Heart right ventricle (tissue), 16 donors: ENCODE data around the gene IER3IP1. TPM values are rescaled to one million over a fixed set of nuclear protein-coding genes. Genes with fewer than 3 reads are reported as not detected.

Experiments used
- ATAC-seq, 8 donors: fragments of 200-7000 bp; cut with Tn5 transposase; one replicate each; pipeline ENCODE4 v1.9.1; 2020; ENCODE audit warnings: mild to moderate bottlenecking in 8 of 8, moderate library complexity in 8 of 8, moderate number of reproducible peaks in 1 of 8
- DNase-seq, 2 donors: peaks; one replicate each; pipeline ENCODE4 v3.0.0-alpha.2; 2020
- H3K27ac ChIP-seq, 10 donors: fragments of 200-600 bp; sonication (generic) in 2 of 10; one replicate each; pipeline versions ENCODE4 v1.5.0 to v1.8.0; 2020 to 2022; ENCODE audit warnings: mild to moderate bottlenecking in 3 of 10
- H3K27me3 ChIP-seq, 7 donors: fragments of 200-600 bp; one replicate each; pipeline ENCODE4 v1.8.0; 2021 to 2022; ENCODE audit warnings: mild to moderate bottlenecking in 2 of 7
- H3K36me3 ChIP-seq, 9 donors: fragments of 200-600 bp; sonication (generic) in 1 of 9; one replicate each; pipeline versions ENCODE4 v1.5.0 to v1.8.0; 2020 to 2022; ENCODE audit warnings: mild to moderate bottlenecking in 2 of 9
- H3K4me1 ChIP-seq, 9 donors: fragments of 200-600 bp; sonication (generic) in 1 of 9; one replicate each; pipeline versions ENCODE4 v1.5.0 to v1.8.0; 2020 to 2022; ENCODE audit warnings: mild to moderate bottlenecking in 4 of 9
- H3K4me3 ChIP-seq, 10 donors: fragments of 200-600 bp; sonication (generic) in 2 of 10; one replicate each; pipeline versions ENCODE4 v1.5.0 to v1.8.0; 2020 to 2022; ENCODE audit warnings: mild to moderate bottlenecking in 7 of 10, moderate library complexity in 2 of 10
- H3K9me3 ChIP-seq, 11 donors: fragments of 200-600 bp in 10 of 11; sonication (generic) in 2 of 11; one replicate each; pipeline versions ENCODE4 v1.5.0 to v1.8.0; 2013 to 2022; ENCODE audit warnings: mild to moderate bottlenecking in 2 of 11, control low read depth in 1 of 11, moderate library complexity in 1 of 11
- WGBS, 2 donors: extraction: QIAGEN DNeasy Blood & Tissue Kit; methylation state at CpG; one replicate each; pipeline ENCODE4 v1.1.7; 2013; ENCODE audit warnings: inconsistent platforms in 1 of 2; 5-methylcytosine and 5-hydroxymethylcytosine counted together
- intact Hi-C, 10 donors: fragments of 100-400 bp; cut with DNase I; formaldehyde crosslinking; loops; one replicate each; pipeline versions ENCODE4 v1.11.1 to v1.14.2; 2022
- polyA plus RNA-seq, 2 donors: library from polyadenylated mRNA; stranded (reverse); fragments of 200-250 nt; gene quantifications; one replicate each; pipeline ENCODE4 v1.2.3, GENCODE V29; 2013
- total RNA-seq, 10 donors: library from RNA; stranded (reverse); fragmentation: NEBNext Ultra II Directional in 3 of 10; extraction: Animal tissue kit (Norgen Biotek cat#: 25700) in 3 of 10; gene quantifications; one replicate each; pipeline versions ENCODE4 v1.2.1 to v1.2.4, GENCODE V29; 2021 to 2023
- TF ChIP-seq, protein P1 (sequence below), 9 donors: fragments of 200-600 bp; sonication (generic) in 2 of 9; IDR thresholded peaks; one replicate each; pipeline versions ENCODE4 v1.5.0 to v1.8.0; 2021 to 2022; ENCODE audit warnings: antibody characterized with exemption in 9 of 9, mild to moderate bottlenecking in 5 of 9, moderate library complexity in 1 of 9
- donor health status: Arrhythmogenic right ventricular cardiomyopathy.
- donor health status: ischemic (EF 13 %, LVEDD 7.1; RV severe dilation, severe dysfunction).
- donor health status: healthy with polysubstance abuse.
- donor health status: DM: no; HTN: yes; CAD: no.
- donor health status: DM: no; HTN: no; CAD: no.
- donor health status: ischemic (EF 25% LVEDD 6.9; RV normal size, moderate dysfunction).
- donor health status: ischemic (EF 25% LVEDD 5.7; RV mildly dilated, moderate dysfunction).
- donor health status: healthy.
- donor health status: DM: yes; HTN: yes; CAD: no.
- donor health status: Ischemic cardiomyopathy.
- donor health status: ischemic (EF 35%, LVEDD 5.7; RV mildly dilated, moderate dysfunction).
- donor health status: nonischemic (EF 11% LVEDD 7.7; RV severe dilation, severe dysfunction).
- donor health status: DM: yes; HTN: yes; CAD: no.
- donor health status: PGD.
- donor health status: ischemic (EF 29% LVEDD 5.4; RV normal size, mild dysfunction).
- donor health status: nonischemic (EF 23%, LVEDD 6.1; RV moderate dilation, normal function).

The IER3IP1 gene
- total and polyA plus RNA-seq, 12 donors, result 8.5 to 18.0 (median 10.3) TPM

DNA sequence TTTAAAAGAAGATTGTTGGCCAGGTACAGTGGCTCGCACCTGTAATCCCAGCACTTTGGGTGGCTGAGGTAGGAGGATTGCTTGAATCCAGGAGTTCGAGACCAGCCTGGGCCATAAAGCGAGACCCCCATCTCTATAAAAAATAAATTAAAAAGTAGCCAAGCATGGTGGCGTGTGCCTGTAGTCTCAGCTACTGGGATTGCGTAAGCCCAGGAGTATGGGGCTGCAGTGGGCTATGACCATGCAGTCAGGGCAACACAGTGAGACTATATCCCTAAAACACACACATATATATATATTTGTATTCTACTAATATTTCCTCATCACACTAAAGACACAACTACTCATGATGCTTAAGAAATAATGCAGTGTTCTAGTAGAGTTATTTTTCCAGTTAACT is 33.0 kb downstream of the IER3IP1 start:
- Histone ChIP-seq H3K4me1 (peaks cover 0 to 42% (median 15%) of the 10 kb centered on the region in 9 donors), H3K9me3 (no peaks in the 10 kb centered on the region), H3K27me3 (no peaks in the 10 kb centered on the region), H3K27ac (no peak overlapping the region), H3K36me3 (peaks cover 0 to 4% (median 0%) of the 10 kb centered on the region in 9 donors), H3K4me3 (no peak overlapping the region)
- TF ChIP-seq, protein P1, sequence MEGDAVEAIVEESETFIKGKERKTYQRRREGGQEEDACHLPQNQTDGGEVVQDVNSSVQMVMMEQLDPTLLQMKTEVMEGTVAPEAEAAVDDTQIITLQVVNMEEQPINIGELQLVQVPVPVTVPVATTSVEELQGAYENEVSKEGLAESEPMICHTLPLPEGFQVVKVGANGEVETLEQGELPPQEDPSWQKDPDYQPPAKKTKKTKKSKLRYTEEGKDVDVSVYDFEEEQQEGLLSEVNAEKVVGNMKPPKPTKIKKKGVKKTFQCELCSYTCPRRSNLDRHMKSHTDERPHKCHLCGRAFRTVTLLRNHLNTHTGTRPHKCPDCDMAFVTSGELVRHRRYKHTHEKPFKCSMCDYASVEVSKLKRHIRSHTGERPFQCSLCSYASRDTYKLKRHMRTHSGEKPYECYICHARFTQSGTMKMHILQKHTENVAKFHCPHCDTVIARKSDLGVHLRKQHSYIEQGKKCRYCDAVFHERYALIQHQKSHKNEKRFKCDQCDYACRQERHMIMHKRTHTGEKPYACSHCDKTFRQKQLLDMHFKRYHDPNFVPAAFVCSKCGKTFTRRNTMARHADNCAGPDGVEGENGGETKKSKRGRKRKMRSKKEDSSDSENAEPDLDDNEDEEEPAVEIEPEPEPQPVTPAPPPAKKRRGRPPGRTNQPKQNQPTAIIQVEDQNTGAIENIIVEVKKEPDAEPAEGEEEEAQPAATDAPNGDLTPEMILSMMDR (IDR thresholded peaks at IDR 0.05), result no peak
- DNase-seq, result no peak
- WGBS, 2 donors, result 97 to 99% methylated on average over 5 of the region's 5 CpGs
- intact Hi-C loops, result no loop called here
- ATAC-seq, result no peak

DNA sequence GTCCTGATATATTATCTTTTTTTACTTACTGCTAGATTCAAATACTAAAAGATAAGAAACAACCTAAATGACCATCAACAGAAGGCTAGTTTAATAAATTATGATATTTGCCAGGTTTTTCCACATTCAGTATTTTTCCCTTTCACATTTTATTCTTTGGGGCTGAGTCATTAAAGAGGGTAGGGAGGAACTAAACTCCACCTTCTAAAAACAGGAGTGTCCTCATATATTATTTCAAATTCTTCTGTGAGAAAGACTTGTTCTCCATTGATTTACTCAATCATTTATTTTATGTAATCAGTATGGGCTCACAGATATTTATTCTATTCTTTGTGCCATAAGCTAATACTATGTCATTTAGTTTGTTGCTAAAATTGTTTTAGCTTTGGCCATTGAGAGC is 34.9 kb downstream of the IER3IP1 start:
- no peak for ATAC-seq
- H3K9me3 ChIP-seq, result no peaks in the 10 kb centered on the region
- TF ChIP-seq, protein P1 (IDR thresholded peaks at IDR 0.05), result no peak
- intact Hi-C loops, result no loop called here
- H3K4me1 ChIP-seq, result peaks cover 0 to 26% (median 14%) of the 10 kb centered on the region in 9 donors
- H3K36me3 ChIP-seq, result peaks cover 0 to 10% (median 0%) of the 10 kb centered on the region in 9 donors
- no peaks in the 10 kb centered on the region for H3K27me3 ChIP-seq
- no peak for DNase-seq
- no peak overlapping the region for H3K4me3 ChIP-seq
- H3K27ac ChIP-seq, result no peak overlapping the region

DNA sequence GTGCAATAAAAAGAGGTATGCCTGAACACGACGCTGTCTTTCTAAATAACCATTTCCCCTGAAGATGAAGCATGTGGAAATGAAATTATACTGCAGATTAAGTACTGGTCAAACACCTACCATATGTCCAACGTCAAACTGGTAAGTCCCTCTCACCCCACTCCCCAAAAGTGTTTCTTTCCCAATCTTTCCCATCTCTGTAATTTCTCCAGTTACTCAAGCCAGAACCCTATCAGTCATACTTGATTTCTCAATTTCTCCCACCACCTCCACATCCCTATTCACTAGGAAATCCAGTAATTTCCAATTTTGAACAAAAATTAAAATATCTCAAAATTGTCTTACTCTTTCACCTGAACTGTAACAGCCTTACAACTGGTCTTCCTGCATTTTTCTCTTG is 55.0 kb downstream of the IER3IP1 start:
- no peak overlapping the region for H3K27ac ChIP-seq
- intact Hi-C loops, result no loop called here
- TF ChIP-seq, protein P1 (IDR thresholded peaks at IDR 0.05), result no peak
- peaks cover 0 to 63% (median 0%) of the 10 kb centered on the region in 9 donors for H3K36me3 ChIP-seq
- H3K4me3 ChIP-seq, result no peak overlapping the region
- no peaks in the 10 kb centered on the region for H3K4me1 ChIP-seq
- H3K9me3 ChIP-seq, result no peaks in the 10 kb centered on the region
- ATAC-seq (no peak), DNase-seq (no peak)
- no peaks in the 10 kb centered on the region for H3K27me3 ChIP-seq
- 96 to 98% methylated on average over 3 of the region's 3 CpGs for WGBS, 2 donors

DNA sequence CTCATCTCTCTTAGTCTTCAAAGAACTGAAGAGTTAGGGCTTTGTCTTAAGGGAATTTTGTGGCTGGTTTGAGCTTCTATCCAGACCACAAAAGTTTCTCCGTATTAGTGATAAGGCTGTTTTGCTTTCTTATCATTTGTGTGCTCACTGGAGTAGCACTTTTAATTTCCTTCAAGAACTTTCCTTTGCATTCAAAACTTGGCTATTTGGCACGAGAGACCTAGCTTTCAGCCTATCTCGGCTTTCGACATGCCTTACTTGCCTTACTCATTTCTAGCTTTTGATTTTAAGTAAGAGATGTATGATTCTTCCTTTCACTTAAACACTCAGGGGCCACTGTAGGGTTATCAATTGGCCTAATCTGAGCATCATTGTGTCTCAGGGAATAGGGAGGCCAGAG is 55.7 kb downstream of the IER3IP1 start:
- Histone ChIP-seq H3K27me3 (no peaks in the 10 kb centered on the region), H3K4me1 (no peaks in the 10 kb centered on the region), H3K9me3 (no peaks in the 10 kb centered on the region), H3K4me3 (no peak overlapping the region), H3K27ac (no peak overlapping the region), H3K36me3 (peaks cover 0 to 63% (median 0%) of the 10 kb centered on the region in 9 donors)
- 79 to 85% methylated on average over 4 of the region's 4 CpGs for WGBS, 2 donors
- intact Hi-C loops, result no loop called here
- ATAC-seq, result no peak
- TF ChIP-seq, protein P1 (IDR thresholded peaks at IDR 0.05), result no peak
- no peak for DNase-seq
